ENCODE results near the gene GK. TPM values are rescaled to one million over a fixed set of nuclear protein-coding genes. Genes with fewer than 3 reads are reported as not detected.
"Not testable (repeated sequence)": the region's sequence is repeated elsewhere in the genome, so short reads cannot be mapped to it uniquely, and the experiment has no call there.

Gene GK
- total RNA-seq (2014; rRNA removed) = 1.6 and 2.5 TPM in 2 replicates
- 1.4 TPM for polyA plus RNA-seq (2012)

- DNase-seq (ENCODE audit: low read depth) = no peak
These were observed at the start of gene GK for GRCh38 chrX:30653415-30654131. Gene GK (plus strand): TSS chrX:30653423. CDS start chrX:30653538, 115 bp downstream.

GRCh38 chrX:30607155-30607554 is 46.1 kb upstream of the GK start:
- DNase-seq (ENCODE audit: low read depth) = peak; percentile 12

- DNase-seq (ENCODE audit: low read depth) = no peak
These were observed 43.2 kb upstream of the GK start for GRCh38 chrX:30610026-30610425.

GRCh38 chrX:30612250-30612655 is 41.0 kb upstream of the GK start:
- no peak for DNase-seq (ENCODE audit: low read depth)

GRCh38 chrX:30613721-30614120 is 39.5 kb upstream of the GK start:
- DNase-seq (ENCODE audit: low read depth) = no peak

- DNase-seq (ENCODE audit: low read depth) = peak; percentile 12
These were observed 38.0 kb upstream of the GK start for GRCh38 chrX:30615229-30615628.

- peak; percentile 9 for DNase-seq (ENCODE audit: low read depth)
These were observed 35.0 kb upstream of the GK start for GRCh38 chrX:30618160-30618765.

- no peak for DNase-seq (ENCODE audit: low read depth)
These were observed 33.1 kb upstream of the GK start for GRCh38 chrX:30620125-30620524.

- DNase-seq (ENCODE audit: low read depth) = peak; percentile 81
These were observed 32.1 kb upstream of the GK start for GRCh38 chrX:30620980-30621618.

GRCh38 chrX:30622361-30622760 is 30.9 kb upstream of the GK start:
- DNase-seq (ENCODE audit: low read depth) = no peak

GRCh38 chrX:30626402-30626801 is 26.8 kb upstream of the GK start:
- DNase-seq (ENCODE audit: low read depth) = no peak

GRCh38 chrX:30627818-30628652 is 25.2 kb upstream of the GK start:
- no peak for DNase-seq (ENCODE audit: low read depth)

- not testable (repeated sequence) for DNase-seq (ENCODE audit: low read depth)
These were observed 19.2 kb upstream of the GK start for GRCh38 chrX:30634070-30634469.

- DNase-seq (ENCODE audit: low read depth) = no peak
These were observed 17.6 kb upstream of the GK start for GRCh38 chrX:30635630-30636029.

- no peak for DNase-seq (ENCODE audit: low read depth)
These were observed 15.1 kb upstream of the GK start for GRCh38 chrX:30637874-30638815.

- not testable (repeated sequence) for DNase-seq (ENCODE audit: low read depth)
These were observed 13.5 kb upstream of the GK start for GRCh38 chrX:30639702-30640101.

- no peak for DNase-seq (ENCODE audit: low read depth)
These were observed 10.6 kb upstream of the GK start for GRCh38 chrX:30642642-30643041.

GRCh38 chrX:30643313-30643821 is 9.9 kb upstream of the GK start:
- peak; percentile 42 for DNase-seq (ENCODE audit: low read depth)

- DNase-seq (ENCODE audit: low read depth) = no peak
These were observed 3.4 kb upstream of the GK start for GRCh38 chrX:30649859-30650258.

Data from LHCN-M2 (cell line).